Activated naive CD4-positive, alpha-beta T cell treated with anti-CD3 and anti-CD28 coated beads, Interleukin-2, amount 10 ng/mL, durations not matched to agents 7 days and 5 days (primary cell): ENCODE results near the gene TSPAN8.
"Not testable (repeated sequence)": the region's sequence is repeated elsewhere in the genome, so short reads cannot be mapped to it uniquely, and the experiment has no call there.

ENCODE experiments used
- CTCF ChIA-PET: fragments of 350-600 bp; sonication (Branson Sonifier 250); formaldehyde crosslinking; loops from one replicate; lab custom pipeline; 2021; ENCODE audit warnings: antibody characterized with exemption; lab: Charles Lee
- DNase-seq: peaks from one replicate; pipeline ENCODE4 v3.0.0-alpha.2; 2020
- H3K27ac Mint-ChIP-seq: one replicate; pipeline ENCODE4 v1.8.0; 2021; ENCODE audit warnings: mild to moderate bottlenecking, moderate library complexity, mixed read lengths
- H3K27me3 Mint-ChIP-seq: one replicate; pipeline ENCODE4 v1.8.0; 2021; ENCODE audit warnings: mild to moderate bottlenecking, mixed read lengths
- H3K36me3 Mint-ChIP-seq: one replicate; pipeline ENCODE4 v1.8.0; 2021; ENCODE audit warnings: mixed read lengths
- H3K4me1 Mint-ChIP-seq: one replicate; pipeline ENCODE4 v1.8.0; 2021; ENCODE audit warnings: mixed read lengths
- H3K4me3 Mint-ChIP-seq: one replicate; pipeline ENCODE4 v1.8.0; 2021; ENCODE audit warnings: mild to moderate bottlenecking, moderate library complexity, mixed read lengths
- H3K9me3 Mint-ChIP-seq: one replicate; pipeline ENCODE4 v1.8.0; 2021; ENCODE audit warnings: mixed read lengths

TSPAN8 gene

DNA sequence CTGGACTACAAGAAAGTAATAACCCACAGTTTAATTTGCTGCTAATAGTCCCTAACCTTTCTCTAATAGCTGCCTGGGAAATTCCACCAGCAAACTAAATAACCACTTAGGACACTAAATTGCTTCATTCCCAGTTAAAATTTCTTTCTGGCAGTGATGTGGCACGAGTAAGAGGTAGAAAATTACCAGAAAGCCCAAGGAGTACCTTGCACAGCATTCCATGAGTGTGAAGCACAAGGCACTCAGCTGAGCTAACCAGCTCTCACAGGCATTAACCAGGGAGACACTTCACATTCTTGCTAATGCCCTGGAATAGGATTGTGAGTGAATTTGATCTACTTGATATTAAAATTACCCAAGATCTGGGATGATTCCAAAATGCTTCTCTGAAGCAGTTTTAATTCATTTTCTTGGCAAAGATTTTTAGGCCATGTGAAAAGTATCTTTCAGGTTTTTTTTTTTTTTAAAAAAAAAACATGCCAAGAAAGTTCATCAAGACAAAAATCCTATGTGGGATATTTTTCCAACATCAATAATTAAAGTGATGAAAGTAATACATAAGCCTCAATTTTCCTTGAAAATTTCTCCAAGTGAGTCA lies 29.5 kb downstream of the TSPAN8 start:
- Mint-ChIP-seq H3K4me1 (no peaks in the 10 kb centered on the region), H3K27ac (no peak overlapping the region), H3K27me3 (no peaks in the 10 kb centered on the region), H3K36me3 (no peaks in the 10 kb centered on the region), H3K4me3 (no peak overlapping the region), H3K9me3 (peaks cover 3% of the 10 kb centered on the region)
- CTCF ChIA-PET = no interaction called here
- DNase-seq = no peak

- no peaks in the 10 kb centered on the region for H3K27me3 Mint-ChIP-seq
These were observed 31.9 kb downstream of the TSPAN8 start for GRCh38 chr12:71125949-71126348.

DNA sequence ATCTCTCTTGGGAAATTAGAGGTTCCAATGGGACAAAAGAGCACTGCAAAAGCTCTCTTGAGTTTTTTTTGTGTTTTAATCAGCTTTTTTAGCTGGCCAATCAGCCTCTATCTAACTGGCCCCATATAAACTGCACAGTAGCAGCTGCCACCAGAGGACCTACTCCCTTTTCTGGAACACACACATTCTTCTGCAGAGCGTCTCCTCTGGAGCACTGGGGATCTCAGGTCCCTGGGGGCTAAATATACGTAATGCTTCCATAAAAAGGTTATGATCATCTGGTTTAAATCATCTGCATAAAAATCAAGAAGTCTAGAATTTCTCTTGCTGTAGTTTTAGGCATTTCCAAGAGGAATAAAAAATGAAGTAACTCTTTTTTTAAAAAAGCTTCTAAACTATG lies 32.3 kb downstream of the TSPAN8 start:
- H3K9me3 Mint-ChIP-seq = no peaks in the 10 kb centered on the region
- H3K4me1 Mint-ChIP-seq = no peaks in the 10 kb centered on the region
- CTCF ChIA-PET = interaction anchor here (1.2 kb wide), 1 partner anchor 9 kb away, joined by 3 read pairs; no protein-coding TSS in a partner anchor
- DNase-seq = no peak
- no peaks in the 10 kb centered on the region for H3K27me3 Mint-ChIP-seq
- no peaks in the 10 kb centered on the region for H3K36me3 Mint-ChIP-seq
- H3K4me3 Mint-ChIP-seq = no peak overlapping the region
- H3K27ac Mint-ChIP-seq = no peak overlapping the region

More at GRCh38 chr12:71125949-71126348, 31.9 kb downstream of the TSPAN8 start:
- CTCF ChIA-PET = no interaction called here
- DNase-seq = no peak
- no peaks in the 10 kb centered on the region for H3K4me1 Mint-ChIP-seq
- H3K9me3 Mint-ChIP-seq = no peaks in the 10 kb centered on the region
- H3K27ac Mint-ChIP-seq = no peak overlapping the region
- H3K36me3 Mint-ChIP-seq = no peaks in the 10 kb centered on the region
- no peak overlapping the region for H3K4me3 Mint-ChIP-seq

DNA sequence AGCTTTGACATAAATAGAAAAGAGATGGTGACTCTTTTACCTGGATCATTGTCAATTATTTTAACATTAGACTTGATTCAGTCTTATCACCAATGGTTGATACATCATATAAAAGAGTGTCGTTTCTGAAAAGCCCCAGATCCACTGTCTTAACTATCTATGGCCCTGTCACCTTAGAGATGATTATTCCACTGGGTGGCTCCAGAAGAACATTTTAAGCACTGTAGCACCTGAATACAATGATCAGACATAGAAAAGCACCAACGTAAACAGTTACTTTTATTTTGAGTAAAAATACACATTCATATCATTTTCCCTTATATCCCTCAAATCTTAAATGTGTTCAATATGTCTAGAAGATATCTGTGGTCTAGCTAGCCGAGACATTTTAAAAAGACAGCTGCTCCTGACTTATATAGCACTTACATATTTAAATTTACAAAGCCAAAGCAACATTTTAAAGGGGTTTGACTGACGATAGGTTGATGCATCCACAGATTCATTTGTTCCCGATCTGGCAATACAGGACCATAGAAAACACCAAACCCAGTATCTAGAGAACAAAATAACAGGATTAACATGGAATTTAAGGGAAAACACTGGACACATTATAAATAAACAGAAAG lies 32.9 kb downstream of the TSPAN8 start:
- Mint-ChIP-seq H3K27ac (no peak overlapping the region), H3K9me3 (no peaks in the 10 kb centered on the region), H3K4me1 (no peaks in the 10 kb centered on the region), H3K27me3 (no peaks in the 10 kb centered on the region), H3K4me3 (no peak overlapping the region), H3K36me3 (no peaks in the 10 kb centered on the region)
- DNase-seq = no peak
- CTCF ChIA-PET = interaction anchor here (1.2 kb wide), 1 partner anchor 9 kb away, joined by 3 read pairs; no protein-coding TSS in a partner anchor

DNA sequence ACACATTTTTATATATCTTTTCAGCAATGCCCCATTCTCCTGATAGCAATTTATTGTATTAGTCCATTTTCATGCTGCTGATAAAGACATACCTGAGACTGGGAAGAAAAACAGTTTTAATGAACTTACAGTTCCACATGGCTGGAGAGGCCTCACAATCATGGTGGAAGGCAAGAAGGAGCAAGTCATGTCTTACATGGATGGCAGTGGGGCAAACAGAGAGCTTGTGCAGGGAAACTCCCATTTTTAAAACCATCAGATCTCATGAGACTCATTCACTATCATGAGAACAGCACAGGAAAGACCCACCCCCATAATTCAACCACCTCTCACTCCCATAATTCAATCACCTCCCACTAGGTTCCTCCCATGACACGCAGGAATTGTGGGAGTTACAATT lies 44.7 kb downstream of the TSPAN8 start:
- H3K4me1 Mint-ChIP-seq, H3K27ac Mint-ChIP-seq, CTCF ChIA-PET, H3K27me3 Mint-ChIP-seq, H3K36me3 Mint-ChIP-seq, H3K4me3 Mint-ChIP-seq, DNase-seq: not testable (repeated sequence)
- peaks cover 12% of the 10 kb centered on the region for H3K9me3 Mint-ChIP-seq

GRCh38 chr12:71109834-71110233 lies 48.0 kb downstream of the TSPAN8 start:
- H3K4me3 Mint-ChIP-seq = no peak overlapping the region
- DNase-seq = no peak
- H3K27ac Mint-ChIP-seq = no peak overlapping the region
- no peaks in the 10 kb centered on the region for H3K4me1 Mint-ChIP-seq
- H3K27me3 Mint-ChIP-seq = no peaks in the 10 kb centered on the region
- H3K9me3 Mint-ChIP-seq = peaks cover 9% of the 10 kb centered on the region
- no peaks in the 10 kb centered on the region for H3K36me3 Mint-ChIP-seq
- CTCF ChIA-PET = no interaction called here

DNA sequence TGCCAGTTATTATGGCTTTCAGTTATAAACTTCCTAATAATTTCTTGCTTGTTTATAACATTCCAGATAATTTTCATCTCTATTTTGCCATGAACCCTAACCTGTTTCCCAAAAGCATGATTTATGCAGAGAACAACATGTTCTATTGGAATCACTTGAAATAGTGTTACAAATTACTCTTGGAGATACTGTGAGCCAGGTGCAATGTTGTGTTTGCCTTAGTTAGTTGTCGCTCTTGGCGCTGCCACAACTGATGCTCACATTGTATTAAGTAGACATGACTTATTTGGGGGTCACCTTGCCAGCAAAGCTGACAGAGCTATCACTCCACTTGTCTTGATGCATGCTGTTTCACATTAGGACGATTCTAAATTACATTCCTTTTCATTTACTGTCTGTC lies 49.4 kb downstream of the TSPAN8 start:
- Mint-ChIP-seq H3K4me1 (no peaks in the 10 kb centered on the region), H3K36me3 (no peaks in the 10 kb centered on the region)
- CTCF ChIA-PET = no interaction called here

DNA sequence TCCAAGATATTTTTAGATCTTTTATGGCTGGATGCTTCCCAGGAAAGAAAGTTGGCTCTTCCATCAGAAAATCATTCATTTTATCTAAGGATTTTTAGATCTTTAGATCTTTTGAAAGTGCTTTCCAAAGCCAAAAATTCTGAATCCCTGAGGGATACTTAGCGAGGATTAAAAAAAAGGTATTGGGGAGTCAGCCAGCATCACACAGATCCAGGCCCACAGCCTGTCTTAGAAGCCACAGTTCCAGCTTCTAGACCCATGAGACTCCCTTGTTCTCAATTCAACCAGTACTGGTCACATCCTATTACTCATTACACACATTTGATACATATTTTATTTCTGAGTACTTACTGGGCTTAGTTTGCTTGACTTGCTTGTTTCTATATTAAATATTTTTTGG lies 49.9 kb downstream of the TSPAN8 start:
- Mint-ChIP-seq H3K27ac (no peak overlapping the region), H3K4me1 (no peaks in the 10 kb centered on the region), H3K9me3 (peaks cover 7% of the 10 kb centered on the region), H3K4me3 (no peak overlapping the region), H3K36me3 (no peaks in the 10 kb centered on the region), H3K27me3 (no peaks in the 10 kb centered on the region)
- CTCF ChIA-PET = no interaction called here
- no peak for DNase-seq

More for the DNA sequence above, 49.4 kb downstream of the TSPAN8 start:
- no peaks in the 10 kb centered on the region for H3K27me3 Mint-ChIP-seq
- H3K4me3 Mint-ChIP-seq = no peak overlapping the region
- peaks cover 8% of the 10 kb centered on the region for H3K9me3 Mint-ChIP-seq
- no peak for DNase-seq
- H3K27ac Mint-ChIP-seq = no peak overlapping the region

DNA sequence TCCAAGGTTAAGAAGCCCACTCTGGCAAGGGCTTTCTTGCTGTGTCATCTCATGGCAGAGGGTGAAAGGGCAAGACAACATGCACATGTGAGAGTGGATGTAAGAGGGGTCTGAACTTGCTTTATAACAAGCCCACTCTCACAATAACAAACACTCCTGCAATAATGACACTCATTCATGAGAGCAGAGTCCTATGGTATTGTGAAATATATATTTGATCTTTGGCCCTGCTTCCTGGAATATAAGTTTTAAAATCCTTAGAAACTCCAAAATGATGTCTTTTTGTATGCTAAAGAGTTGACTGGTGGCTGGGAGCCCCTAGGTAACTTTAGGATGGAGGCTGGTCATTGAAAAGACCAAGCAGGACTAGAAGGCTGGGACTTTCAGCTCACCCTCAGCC lies 51.8 kb downstream of the TSPAN8 start:
- Mint-ChIP-seq H3K4me1 (no peaks in the 10 kb centered on the region), H3K36me3 (no peaks in the 10 kb centered on the region), H3K27me3 (no peaks in the 10 kb centered on the region), H3K9me3 (peaks cover 4% of the 10 kb centered on the region), H3K4me3 (no peak overlapping the region), H3K27ac (no peak overlapping the region)
- CTCF ChIA-PET = no interaction called here
- DNase-seq = no peak

- no peak overlapping the region for H3K27ac Mint-ChIP-seq
- DNase-seq = no peak
- no peak overlapping the region for H3K4me3 Mint-ChIP-seq
- CTCF ChIA-PET = no interaction called here
- no peaks in the 10 kb centered on the region for H3K4me1 Mint-ChIP-seq
- H3K27me3 Mint-ChIP-seq = no peaks in the 10 kb centered on the region
- H3K9me3 Mint-ChIP-seq = no peaks in the 10 kb centered on the region
- H3K36me3 Mint-ChIP-seq = no peaks in the 10 kb centered on the region
These were observed 65.5 kb downstream of the TSPAN8 start for GRCh38 chr12:71092290-71092689.

DNA sequence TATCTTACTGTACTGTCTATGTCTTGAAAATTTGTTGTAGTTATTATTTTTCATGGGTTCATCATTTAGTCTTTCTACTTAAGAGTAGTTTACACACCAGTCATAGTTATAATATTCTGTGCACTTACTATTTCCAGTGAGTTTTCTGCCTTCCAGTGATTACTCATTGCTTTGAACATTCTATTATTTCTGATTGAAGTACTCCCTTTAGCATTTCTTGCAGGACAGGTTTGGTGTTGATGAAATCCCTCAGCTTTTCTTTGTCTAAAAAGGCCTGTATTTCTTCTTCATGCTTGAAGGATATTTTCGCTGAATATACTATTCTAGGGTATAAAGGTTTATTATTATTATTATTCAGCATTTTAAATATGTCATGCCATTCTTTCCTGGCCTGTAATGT lies 66.8 kb downstream of the TSPAN8 start:
- no peak overlapping the region for H3K27ac Mint-ChIP-seq
- no peak overlapping the region for H3K4me3 Mint-ChIP-seq
- no peaks in the 10 kb centered on the region for H3K27me3 Mint-ChIP-seq

DNA sequence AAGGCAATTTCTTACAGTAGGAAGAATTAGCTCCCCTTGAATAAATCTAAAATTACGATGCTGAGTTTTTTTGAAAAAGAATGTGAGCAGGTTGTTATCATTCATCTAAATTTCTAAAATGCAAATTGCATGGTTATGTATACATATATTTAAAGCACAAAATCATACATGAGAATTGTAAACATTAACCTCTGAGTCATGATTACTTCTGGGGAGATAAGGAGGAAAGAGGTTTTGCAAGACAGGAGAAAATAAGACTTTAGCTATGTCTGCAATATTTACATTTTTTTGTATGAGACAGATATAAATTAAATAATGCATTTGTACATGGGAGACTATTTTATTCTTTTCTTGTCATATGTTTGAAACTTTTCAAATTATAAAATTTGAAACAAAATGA lies 72.2 kb downstream of the TSPAN8 start:
- no peaks in the 10 kb centered on the region for H3K36me3 Mint-ChIP-seq
- CTCF ChIA-PET = no interaction called here
- H3K9me3 Mint-ChIP-seq = no peaks in the 10 kb centered on the region
- H3K27ac Mint-ChIP-seq = no peak overlapping the region
- H3K4me1 Mint-ChIP-seq = no peaks in the 10 kb centered on the region
- H3K27me3 Mint-ChIP-seq = no peaks in the 10 kb centered on the region
- H3K4me3 Mint-ChIP-seq = no peak overlapping the region
- DNase-seq = no peak

More for the DNA sequence above, 66.8 kb downstream of the TSPAN8 start:
- Mint-ChIP-seq H3K4me1 (no peaks in the 10 kb centered on the region), H3K9me3 (no peaks in the 10 kb centered on the region), H3K36me3 (no peaks in the 10 kb centered on the region)
- CTCF ChIA-PET = no interaction called here
- no peak for DNase-seq

DNA sequence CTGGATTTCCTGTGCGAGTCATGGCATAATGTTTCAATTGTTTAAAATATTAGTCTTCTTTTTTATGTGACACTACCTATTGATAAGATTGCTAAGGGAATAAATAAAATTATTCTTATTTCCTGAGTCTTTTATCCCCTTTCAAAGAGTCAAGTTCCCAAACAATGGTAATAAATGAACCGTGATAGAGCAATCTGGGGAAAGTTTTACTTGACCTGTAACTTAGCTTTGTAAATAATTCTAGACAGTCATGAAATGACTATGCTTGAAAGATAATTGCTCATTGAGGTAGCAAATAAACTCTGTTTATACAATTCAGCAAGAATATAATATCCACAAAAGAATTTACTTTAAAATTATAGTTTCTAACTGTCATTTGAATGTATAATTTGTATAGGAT lies 82.1 kb downstream of the TSPAN8 start:
- no peaks in the 10 kb centered on the region for H3K4me1 Mint-ChIP-seq
- no peaks in the 10 kb centered on the region for H3K36me3 Mint-ChIP-seq
- H3K9me3 Mint-ChIP-seq = no peaks in the 10 kb centered on the region
- CTCF ChIA-PET = no interaction called here
- no peaks in the 10 kb centered on the region for H3K27me3 Mint-ChIP-seq
- H3K4me3 Mint-ChIP-seq = no peak overlapping the region
- no peak for DNase-seq
- H3K27ac Mint-ChIP-seq = no peak overlapping the region
